Small intestine (tissue), 7 donors: Measurements from ENCODE around the gene C19orf38. TPM values are rescaled to one million over a fixed set of nuclear protein-coding genes. Genes with fewer than 3 reads are reported as not detected.
A peak's percentile ranks its signal among the peaks of the same experiment; 100 is the strongest.

Experiments
- DNase-seq, 2 donors: peaks; one replicate each; pipeline versions ENCODE4 v3.0.0 to v3.0.0-alpha.2; 2013
- FAIRE-seq: peaks from 2 replicates; lab custom pipeline; 2012; peaks lifted over from hg19 to GRCh38; lab: Jason Lieb, UNC
- H3K27ac ChIP-seq, 3 donors: one replicate each; pipeline ENCODE4 v1.5.1; 2013; ENCODE audit warnings: low read length in 2 of 3, mild to moderate bottlenecking in 2 of 3, control low read depth in 1 of 3, inconsistent platforms in 1 of 3, low read depth in 1 of 3, moderate library complexity in 1 of 3
- H3K27me3 ChIP-seq, 3 donors: one replicate each; pipeline ENCODE4 v1.6.1; 2013; ENCODE audit warnings: low read length in 3 of 3, inconsistent platforms in 1 of 3; ENCODE audit not compliant: control insufficient read depth in 3 of 3, insufficient read depth in 3 of 3
- H3K36me3 ChIP-seq, 3 donors: one replicate each; pipeline ENCODE4 v1.6.1; 2013; ENCODE audit warnings: low read length in 3 of 3, inconsistent platforms in 1 of 3, low read depth in 1 of 3, mild to moderate bottlenecking in 1 of 3, moderate library complexity in 1 of 3; ENCODE audit not compliant: control insufficient read depth in 3 of 3, insufficient read depth in 2 of 3
- H3K4me1 ChIP-seq, 3 donors: one replicate each; pipeline ENCODE4 v1.6.1; 2013; ENCODE audit warnings: low read length in 2 of 3, inconsistent platforms in 1 of 3, low read depth in 1 of 3, mild to moderate bottlenecking in 1 of 3, moderate library complexity in 1 of 3; ENCODE audit not compliant: control insufficient read depth in 3 of 3, insufficient read depth in 2 of 3
- H3K4me3 ChIP-seq, 3 donors: one replicate each; pipeline ENCODE4 v1.5.1; 2013; ENCODE audit warnings: low read length in 3 of 3, control low read depth in 1 of 3, inconsistent platforms in 1 of 3, low read depth in 1 of 3, mild to moderate bottlenecking in 1 of 3, moderate library complexity in 1 of 3
- H3K9me3 ChIP-seq, 2 donors: one replicate each; pipeline ENCODE4 v1.6.1; 2013; ENCODE audit warnings: low read depth in 1 of 2, low read length in 1 of 2; ENCODE audit not compliant: control insufficient read depth in 2 of 2, insufficient read depth in 1 of 2
- WGBS, 3 donors: extraction: QIAGEN DNeasy Blood & Tissue Kit; methylation state at CpG; one replicate each; pipeline ENCODE4 v1.1.7; 2013; 5-methylcytosine and 5-hydroxymethylcytosine counted together
- polyA plus RNA-seq, 4 donors: library from polyadenylated mRNA; stranded (reverse) in 3 of 4; unstranded in 1 of 4; fragments of 200-250 nt in 3 of 4; fragments of 120-200 nt in 1 of 4; gene quantifications; one replicate each; pipeline versions ENCODE4 v1.2.1 to v1.2.3, GENCODE V29; 2013
- donor health status: healthy with polysubstance abuse.
- donor health status: control.
- donor health status: control.
- donor health status: Bipolar disorder and iron deficiency.
- donor health status: healthy.

The C19orf38 gene
- polyA plus RNA-seq, 4 donors = 1.1 to 2.6 (median 1.8) TPM

GRCh38 chr19:10882108-10882457 is 33.9 kb downstream of the C19orf38 start:
- Histone ChIP-seq H3K9me3 (peaks cover 0 to 6% of the 10 kb centered on the region in 2 donors), H3K4me3 (no peak overlapping the region), H3K27ac (no peak overlapping the region), H3K4me1 (peaks cover 0 to 8% (median 0%) of the 10 kb centered on the region in 3 donors), H3K27me3 (no peaks in the 10 kb centered on the region), H3K36me3 (peaks cover 0 to 62% (median 0%) of the 10 kb centered on the region in 3 donors)
- 85 to 93% (median 91%) methylated on average over 9 of the region's 9 CpGs for WGBS, 3 donors
- FAIRE-seq = no peak
- no peak for DNase-seq

GRCh38 chr19:10884274-10884673 is 36.1 kb downstream of the C19orf38 start:
- no peak for DNase-seq
- no peak overlapping the region for H3K4me3 ChIP-seq
- 68 to 100% (median 76%) methylated on average over 2 of the region's 2 CpGs for WGBS, 3 donors

GRCh38 chr19:10885201-10886169 is 37.3 kb downstream of the C19orf38 start:
- no peak for FAIRE-seq
- 75 to 87% (median 87%) methylated on average over 20 of the region's 20 CpGs for WGBS, 3 donors
- no peak for DNase-seq
- no peak overlapping the region for H3K4me3 ChIP-seq
- peaks cover 0 to 62% (median 0%) of the 10 kb centered on the region in 3 donors for H3K36me3 ChIP-seq
- H3K27ac ChIP-seq = no peak overlapping the region
- peaks cover 0 to 4% (median 0%) of the 10 kb centered on the region in 3 donors for H3K4me1 ChIP-seq
- no peaks in the 10 kb centered on the region for H3K27me3 ChIP-seq
- no peaks in the 10 kb centered on the region for H3K9me3 ChIP-seq

More at GRCh38 chr19:10884274-10884673, 36.1 kb downstream of the C19orf38 start:
- Histone ChIP-seq H3K27me3 (no peaks in the 10 kb centered on the region), H3K36me3 (peaks cover 0 to 69% (median 0%) of the 10 kb centered on the region in 3 donors), H3K27ac (no peak overlapping the region), H3K9me3 (no peaks in the 10 kb centered on the region), H3K4me1 (peaks cover 0 to 4% (median 0%) of the 10 kb centered on the region in 3 donors)
- FAIRE-seq = no peak

- Histone ChIP-seq H3K4me1 (peaks cover 0 to 19% (median 0%) of the 10 kb centered on the region in 3 donors), H3K4me3 (no peak overlapping the region), H3K27ac (no peak overlapping the region), H3K9me3 (no peaks in the 10 kb centered on the region), H3K27me3 (no peaks in the 10 kb centered on the region), H3K36me3 (peaks cover 0 to 51% (median 0%) of the 10 kb centered on the region in 3 donors)
- WGBS, 3 donors = 87 to 95% (median 88%) methylated on average over 9 of the region's 9 CpGs
- FAIRE-seq = no peak
- DNase-seq = no peak
Measured at GRCh38 chr19:10887616-10888367, 39.6 kb downstream of the C19orf38 start.

- DNase-seq = no peak
- H3K36me3 ChIP-seq = peaks cover 0 to 47% (median 0%) of the 10 kb centered on the region in 3 donors
- no peaks in the 10 kb centered on the region for H3K9me3 ChIP-seq
- H3K27ac ChIP-seq = no peak overlapping the region
- no peak overlapping the region for H3K4me3 ChIP-seq
- no peaks in the 10 kb centered on the region for H3K27me3 ChIP-seq
- peaks cover 0 to 19% (median 0%) of the 10 kb centered on the region in 3 donors for H3K4me1 ChIP-seq
- no peak for FAIRE-seq
- 58 to 62% (median 61%) methylated on average over 13 of the region's 13 CpGs for WGBS, 3 donors
Measured at GRCh38 chr19:10888421-10888866, 40.2 kb downstream of the C19orf38 start.

GRCh38 chr19:10889880-10890279 is 41.7 kb downstream of the C19orf38 start:
- 93 to 97% (median 96%) methylated on average over 4 of the region's 4 CpGs for WGBS, 3 donors
- Histone ChIP-seq H3K4me1 (peaks cover 0 to 19% (median 0%) of the 10 kb centered on the region in 3 donors), H3K9me3 (no peaks in the 10 kb centered on the region), H3K27ac (no peak overlapping the region), H3K27me3 (no peaks in the 10 kb centered on the region), H3K36me3 (peaks cover 0 to 56% (median 0%) of the 10 kb centered on the region in 3 donors), H3K4me3 (no peak overlapping the region)
- DNase-seq = no peak
- FAIRE-seq = no peak

- H3K9me3 ChIP-seq = no peaks in the 10 kb centered on the region
- peaks cover 0 to 21% (median 0%) of the 10 kb centered on the region in 3 donors for H3K4me1 ChIP-seq
- 58 to 75% (median 62%) methylated on average over 21 of the region's 21 CpGs for WGBS, 3 donors
- DNase-seq (peak; percentile 37 to 64), FAIRE-seq (no peak)
- no peaks in the 10 kb centered on the region for H3K27me3 ChIP-seq
- peaks cover 0 to 59% (median 0%) of the 10 kb centered on the region in 3 donors for H3K36me3 ChIP-seq
- no peak overlapping the region for H3K4me3 ChIP-seq
- H3K27ac ChIP-seq = peak overlapping the region in 2 of 3 donors; percentile 15 to 66
Measured at GRCh38 chr19:10891405-10892086, 43.3 kb downstream of the C19orf38 start.
